ENCODE results near the gene TTLL1. TPM values are rescaled to one million over a fixed set of nuclear protein-coding genes. Genes with fewer than 3 reads are reported as not detected.
"Not testable (repeated sequence)": the region's sequence is repeated elsewhere in the genome, so short reads cannot be mapped to it uniquely, and the experiment has no call there.

The TTLL1 gene
- total RNA-seq, 4 donors from 2014 or later: 1.8 to 7.2 (median 3.4) TPM

GRCh38 chr22:43110444-43110926 lies 21.3 kb upstream of the TTLL1 start, which contains the start of gene BIK:
Gene BIK (plus strand): TSS chr22:43110750. CDS start chr22:43124023, 13,273 bp downstream.
- peaks cover 0 to 62% (median 1%) of the 10 kb centered on the region in 4 donors for H3K27me3 ChIP-seq
- TF ChIP-seq POLR2A (IDR thresholded peaks at IDR 0.05): peak in 1 of 4 donors; percentile 21
- TF ChIP-seq, protein P1, sequence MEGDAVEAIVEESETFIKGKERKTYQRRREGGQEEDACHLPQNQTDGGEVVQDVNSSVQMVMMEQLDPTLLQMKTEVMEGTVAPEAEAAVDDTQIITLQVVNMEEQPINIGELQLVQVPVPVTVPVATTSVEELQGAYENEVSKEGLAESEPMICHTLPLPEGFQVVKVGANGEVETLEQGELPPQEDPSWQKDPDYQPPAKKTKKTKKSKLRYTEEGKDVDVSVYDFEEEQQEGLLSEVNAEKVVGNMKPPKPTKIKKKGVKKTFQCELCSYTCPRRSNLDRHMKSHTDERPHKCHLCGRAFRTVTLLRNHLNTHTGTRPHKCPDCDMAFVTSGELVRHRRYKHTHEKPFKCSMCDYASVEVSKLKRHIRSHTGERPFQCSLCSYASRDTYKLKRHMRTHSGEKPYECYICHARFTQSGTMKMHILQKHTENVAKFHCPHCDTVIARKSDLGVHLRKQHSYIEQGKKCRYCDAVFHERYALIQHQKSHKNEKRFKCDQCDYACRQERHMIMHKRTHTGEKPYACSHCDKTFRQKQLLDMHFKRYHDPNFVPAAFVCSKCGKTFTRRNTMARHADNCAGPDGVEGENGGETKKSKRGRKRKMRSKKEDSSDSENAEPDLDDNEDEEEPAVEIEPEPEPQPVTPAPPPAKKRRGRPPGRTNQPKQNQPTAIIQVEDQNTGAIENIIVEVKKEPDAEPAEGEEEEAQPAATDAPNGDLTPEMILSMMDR (IDR thresholded peaks at IDR 0.05): peak in 1 of 6 experiments; percentile 21
- no peak for DNase-seq

DNA sequence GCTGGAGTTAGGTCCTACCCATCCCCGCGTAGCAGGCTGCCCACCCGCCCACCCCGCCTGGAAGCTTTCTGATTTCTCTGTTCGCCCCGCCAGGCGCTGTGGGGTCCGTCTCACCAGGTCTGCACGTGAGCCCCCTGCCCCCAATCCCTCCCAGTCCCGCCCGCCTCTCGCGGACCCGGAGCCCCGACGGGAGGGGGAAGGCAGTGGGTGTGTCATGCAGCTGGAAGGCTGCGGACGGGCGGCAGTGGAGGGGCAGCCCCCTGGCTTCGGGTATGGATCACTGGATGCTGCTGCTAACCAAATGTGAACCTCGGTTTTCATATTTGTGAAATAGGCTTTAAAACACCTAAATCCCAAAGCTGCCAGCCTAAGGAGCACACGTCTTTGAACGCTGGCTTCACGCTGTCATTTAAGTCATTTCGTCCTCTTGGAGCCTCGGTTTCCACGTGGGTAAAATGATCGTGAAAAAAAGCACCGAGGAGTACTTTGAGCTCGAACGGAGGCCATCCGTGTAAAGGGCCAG lies 20.8 kb upstream of the TTLL1 start:
- H3K4me3 ChIP-seq: peak overlapping the region; percentile 48 to 73 (median 66)
- H3K27ac ChIP-seq: no peak overlapping the region
- WGBS, 2 donors: 1 to 14% methylated on average over 16 to 17 of the region's 32 CpGs
- H3K27me3 ChIP-seq: peaks cover 0 to 58% (median 1%) of the 10 kb centered on the region in 4 donors
- no peak for TF ChIP-seq POLR2A (IDR thresholded peaks at IDR 0.05)
- TF ChIP-seq, protein P1 (IDR thresholded peaks at IDR 0.05): no peak
- H3K9me3 ChIP-seq: no peaks in the 10 kb centered on the region
- intact Hi-C loops (cut with DNase I): no loop called here
- no peaks in the 10 kb centered on the region for H3K36me3 ChIP-seq
- peaks cover 14 to 37% (median 17%) of the 10 kb centered on the region in 3 donors for H3K4me1 ChIP-seq
- DNase-seq: no peak

More at GRCh38 chr22:43110444-43110926, 21.3 kb upstream of the TTLL1 start, which contains the start of gene BIK:
- intact Hi-C loops (cut with DNase I): no loop called here
- 0% methylated on average over 2 to 8 of the region's 49 CpGs for WGBS, 2 donors
- Histone ChIP-seq H3K27ac (peak within 1 kb of the TSS; percentile 24 to 76 (median 68)), H3K4me1 (peaks cover 14 to 37% (median 17%) of the 10 kb centered on the region in 3 donors), H3K4me3 (peak within 1 kb of the TSS; percentile 48 to 73 (median 66)), H3K9me3 (no peaks in the 10 kb centered on the region), H3K36me3 (no peaks in the 10 kb centered on the region)

DNA sequence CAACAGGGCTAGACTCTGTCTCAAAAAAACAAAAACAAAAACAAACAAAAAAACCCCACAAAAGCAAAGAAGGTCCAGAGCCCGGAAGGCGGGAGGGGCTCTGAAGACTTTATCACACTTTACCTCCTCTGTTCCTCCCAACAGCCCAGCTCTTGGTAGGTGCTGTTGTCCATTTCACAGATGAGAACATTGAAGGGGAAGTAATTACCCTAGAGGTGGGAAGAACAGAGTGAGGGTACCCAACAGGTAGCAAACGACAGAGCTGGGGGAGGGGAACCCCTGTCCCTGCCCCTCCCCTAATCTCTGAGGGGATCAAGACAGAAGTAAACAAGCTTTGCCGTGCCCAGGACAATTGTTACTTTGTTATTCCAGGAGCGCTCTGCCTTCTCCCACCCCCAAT lies 20.3 kb upstream of the TTLL1 start:
- no peaks in the 10 kb centered on the region for H3K36me3 ChIP-seq
- 51% methylated on average over 4 to 5 of the region's 5 CpGs for WGBS, 2 donors
- no peak overlapping the region for H3K27ac ChIP-seq
- no peak overlapping the region for H3K4me3 ChIP-seq
- TF ChIP-seq, protein P1 (IDR thresholded peaks at IDR 0.05): no peak
- TF ChIP-seq POLR2A (IDR thresholded peaks at IDR 0.05): no peak
- H3K9me3 ChIP-seq: no peaks in the 10 kb centered on the region
- no peak for DNase-seq
- intact Hi-C loops (cut with DNase I): no loop called here
- H3K27me3 ChIP-seq: peaks cover 0 to 53% (median 1%) of the 10 kb centered on the region in 4 donors
- peaks cover 14 to 36% (median 17%) of the 10 kb centered on the region in 3 donors for H3K4me1 ChIP-seq

- H3K27ac ChIP-seq: no peak overlapping the region
- no peak for TF ChIP-seq POLR2A (IDR thresholded peaks at IDR 0.05)
- TF ChIP-seq, protein P1 (IDR thresholded peaks at IDR 0.05): no peak
- no peaks in the 10 kb centered on the region for H3K9me3 ChIP-seq
- no peak for DNase-seq
- 88 to 89% methylated on average over 8 of the region's 8 CpGs for WGBS, 2 donors
- H3K4me1 ChIP-seq: peaks cover 13 to 24% (median 15%) of the 10 kb centered on the region in 3 donors
- H3K27me3 ChIP-seq: peaks cover 0 to 22% (median under 1%) of the 10 kb centered on the region in 4 donors
- H3K36me3 ChIP-seq: no peaks in the 10 kb centered on the region
- no peak overlapping the region for H3K4me3 ChIP-seq
- intact Hi-C loops (cut with DNase I): no loop called here
Measured at GRCh38 chr22:43106302-43106701, 17.1 kb upstream of the TTLL1 start.

- H3K36me3 ChIP-seq; H3K27ac ChIP-seq; DNase-seq; H3K4me3 ChIP-seq; intact Hi-C loops (cut with DNase I); H3K27me3 ChIP-seq; H3K9me3 ChIP-seq: not testable (repeated sequence)
- peaks cover 0 to 18% (median 8%) of the 10 kb centered on the region in 3 donors for H3K4me1 ChIP-seq
- 84 to 96% methylated on average over 3 of the region's 3 CpGs for WGBS, 2 donors
Measured at GRCh38 chr22:43104950-43105349, 15.8 kb upstream of the TTLL1 start.

DNA sequence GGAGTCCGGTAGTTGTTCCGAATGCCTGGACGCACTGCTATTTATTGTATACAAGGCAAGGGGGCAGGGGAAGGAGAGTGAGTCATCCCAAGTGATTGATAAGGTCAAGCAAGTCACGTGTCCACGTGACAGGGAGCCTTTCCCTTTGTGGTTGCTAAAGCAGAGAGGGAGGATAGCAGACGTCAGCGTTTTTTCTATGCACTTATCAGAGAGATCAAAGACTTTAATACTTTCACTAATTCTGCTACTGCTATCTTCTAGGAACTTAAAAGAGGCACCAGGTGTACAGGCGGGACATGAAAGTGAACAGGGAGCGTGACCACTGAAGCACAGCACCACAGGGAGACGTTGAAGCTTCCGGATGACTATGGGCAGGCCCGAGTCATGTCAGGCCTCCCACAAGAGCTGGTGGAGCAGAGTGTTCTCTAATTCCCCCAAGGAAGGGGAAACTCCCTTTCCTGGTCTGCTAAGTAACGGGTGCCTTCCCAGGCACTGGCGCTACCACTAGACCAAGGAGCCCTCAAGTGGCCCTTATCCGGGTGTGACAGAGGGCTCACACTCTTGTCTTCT lies 14.9 kb upstream of the TTLL1 start:
- DNase-seq; H3K36me3 ChIP-seq; H3K4me3 ChIP-seq; H3K27me3 ChIP-seq; intact Hi-C loops (cut with DNase I); H3K27ac ChIP-seq; H3K9me3 ChIP-seq: not testable (repeated sequence)
- peaks cover 0 to 21% (median 16%) of the 10 kb centered on the region in 3 donors for H3K4me1 ChIP-seq
- 44 to 46% methylated on average over 12 to 15 of the region's 15 CpGs for WGBS, 2 donors

All from esophagus squamous epithelium (tissue), 5 donors.